SU-DHL-6 (cell line): ENCODE data around the gene ZFYVE19.

Experiments used
- CTCF ChIP-seq: fragments of 200-600 bp; sonication (generic); IDR thresholded peaks from one replicate; pipeline ENCODE4 v1.5.1; 2017; ENCODE audit warnings: antibody characterized with exemption, mild to moderate bottlenecking, low read length, moderate library complexity; ENCODE audit not compliant: insufficient read depth, poor library complexity, severe bottlenecking
- EZH2phosphoT487 ChIP-seq: fragments of 200-600 bp; sonication (generic), shearing (Covaris generic); conservative IDR thresholded peaks from 2 replicates; pipeline ENCODE4 v1.6.1; 2018; ENCODE audit warnings: mild to moderate bottlenecking, antibody characterized with exemption, low read length, moderate library complexity, mixed read lengths

DNA sequence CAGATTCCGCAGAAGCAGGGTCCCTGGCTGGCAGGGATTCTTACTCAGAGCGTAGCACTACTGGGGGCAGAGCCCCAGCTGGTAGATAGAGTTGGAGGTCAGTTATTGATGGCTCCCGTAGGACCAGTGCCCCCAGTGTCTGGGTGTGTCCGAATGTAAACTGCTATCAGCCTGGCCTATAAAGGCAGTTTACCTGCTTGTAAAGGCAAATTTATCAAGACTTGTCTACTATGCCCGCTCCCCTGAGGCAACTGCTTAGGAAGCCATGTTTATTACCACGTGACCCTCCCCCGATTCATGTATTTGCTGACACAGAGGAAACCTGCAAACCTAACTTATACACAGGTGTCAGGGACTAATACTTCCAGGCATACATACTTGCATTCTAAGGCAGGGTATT is 22.2 kb downstream of the ZFYVE19 start:
- TF ChIP-seq CTCF: no peak
- no peak for TF ChIP-seq EZH2phosphoT487
